ENCODE measurements around the gene FEN1.

The FEN1 gene

GRCh38 chr11:61757213-61757862 is 35.4 kb upstream of the FEN1 start:
- no peak for DNase-seq

GRCh38 chr11:61760946-61761345 is 31.8 kb upstream of the FEN1 start:
- no peak for DNase-seq

GRCh38 chr11:61761440-61762222 is 31.1 kb upstream of the FEN1 start:
- no peak for DNase-seq

- DNase-seq = no peak
Observed at GRCh38 chr11:61762223-61762615, 30.5 kb upstream of the FEN1 start.

- DNase-seq = no peak
Observed at GRCh38 chr11:61762798-61763197, 29.9 kb upstream of the FEN1 start.

- DNase-seq = no peak
Observed at GRCh38 chr11:61763930-61764605, 28.6 kb upstream of the FEN1 start.

GRCh38 chr11:61764606-61765260 is 28.0 kb upstream of the FEN1 start:
- DNase-seq = no peak

- DNase-seq = no peak
Observed at GRCh38 chr11:61765550-61766253, 27.0 kb upstream of the FEN1 start.

- no peak for DNase-seq
Observed at GRCh38 chr11:61766353-61766841, 26.3 kb upstream of the FEN1 start.

GRCh38 chr11:61768376-61769076 is 24.2 kb upstream of the FEN1 start:
- DNase-seq = no peak

- DNase-seq = peak; percentile 19
Observed at GRCh38 chr11:61769169-61769920, 23.4 kb upstream of the FEN1 start.

- no peak for DNase-seq
Observed at GRCh38 chr11:61769946-61770683, 22.6 kb upstream of the FEN1 start.

- DNase-seq = no peak
Observed at GRCh38 chr11:61771195-61771894, 21.4 kb upstream of the FEN1 start.

GRCh38 chr11:61771985-61772455 is 20.7 kb upstream of the FEN1 start:
- no peak for DNase-seq

GRCh38 chr11:61773356-61773755 is 19.4 kb upstream of the FEN1 start:
- DNase-seq = no peak

- no peak for DNase-seq
Observed at GRCh38 chr11:61773809-61774208, 18.9 kb upstream of the FEN1 start.

- DNase-seq = no peak
Observed at GRCh38 chr11:61774411-61774810, 18.3 kb upstream of the FEN1 start.

GRCh38 chr11:61775106-61775505 is 17.6 kb upstream of the FEN1 start:
- DNase-seq = no peak

Data from fibroblast of skin of back (primary cell).